HG02798 (cell line): ENCODE measurements around the gene SLC25A26.

Source experiments
- ATAC-seq: cut with Tn5 transposase; IDR thresholded peaks from one replicate; pipeline ENCODE4 v1.9.1; 2021; ENCODE audit warnings: mild to moderate bottlenecking; ENCODE audit not compliant: unreplicated experiment, poor library complexity

The SLC25A26 gene

GRCh38 chr3:66423791-66424190, 203.0 kb downstream of the SLC25A26 start:
- no peak for ATAC-seq

GRCh38 chr3:66425032-66425431, 204.2 kb downstream of the SLC25A26 start:
- no peak for ATAC-seq

- ATAC-seq: no peak
Observed at GRCh38 chr3:66425576-66426114, 204.8 kb downstream of the SLC25A26 start.

- no peak for ATAC-seq
Observed at GRCh38 chr3:66426135-66426534, 205.3 kb downstream of the SLC25A26 start.

- ATAC-seq: no peak
Observed at GRCh38 chr3:66427352-66427751, 206.6 kb downstream of the SLC25A26 start.

- no peak for ATAC-seq
Observed at GRCh38 chr3:66427951-66428474, 207.2 kb downstream of the SLC25A26 start.
